Renal pelvis (tissue), 4 donors: ENCODE data around the gene CRY1. TPM values are rescaled to one million over a fixed set of nuclear protein-coding genes. Genes with fewer than 3 reads are reported as not detected.
A peak's percentile ranks its signal among the peaks of the same experiment; 100 is the strongest.
"Not testable (repeated sequence)": the region's sequence is repeated elsewhere in the genome, so short reads cannot be mapped to it uniquely, and the experiment has no call there.

ENCODE experiments used
- DNase-seq: peaks from one replicate; pipeline ENCODE4 v3.0.0-alpha.2; 2013
- polyA plus RNA-seq, 3 donors: library from polyadenylated mRNA; unstranded; fragments of 120-200 nt; gene quantifications; one replicate each; pipeline ENCODE4 v1.2.1, GENCODE V29; 2013; ENCODE audit not compliant: insufficient read length in 3 of 3

CRY1 gene
- polyA plus RNA-seq, 3 donors, result 26.9 to 32.4 (median 28.7) TPM

DNA sequence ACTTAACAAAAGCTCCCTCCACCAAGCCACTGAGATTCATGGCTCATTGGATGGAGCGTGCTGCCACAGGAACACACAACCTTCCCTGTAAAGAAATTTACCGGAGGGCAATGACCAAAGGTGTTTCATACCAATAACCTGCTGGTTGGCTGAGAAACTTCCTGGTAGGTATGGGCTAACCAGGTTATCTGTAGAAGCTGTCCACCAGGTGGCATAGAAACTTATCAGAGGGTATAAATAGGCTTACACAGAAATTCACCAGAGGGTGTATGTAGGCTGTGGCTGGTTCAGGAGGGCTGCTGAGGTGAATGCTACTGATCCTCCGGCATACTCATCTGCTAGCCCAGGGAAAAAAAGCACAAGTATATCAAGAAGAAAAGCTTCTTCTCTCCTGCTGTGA lies 79.3 kb downstream of the CRY1 start:
- no peak for DNase-seq

DNA sequence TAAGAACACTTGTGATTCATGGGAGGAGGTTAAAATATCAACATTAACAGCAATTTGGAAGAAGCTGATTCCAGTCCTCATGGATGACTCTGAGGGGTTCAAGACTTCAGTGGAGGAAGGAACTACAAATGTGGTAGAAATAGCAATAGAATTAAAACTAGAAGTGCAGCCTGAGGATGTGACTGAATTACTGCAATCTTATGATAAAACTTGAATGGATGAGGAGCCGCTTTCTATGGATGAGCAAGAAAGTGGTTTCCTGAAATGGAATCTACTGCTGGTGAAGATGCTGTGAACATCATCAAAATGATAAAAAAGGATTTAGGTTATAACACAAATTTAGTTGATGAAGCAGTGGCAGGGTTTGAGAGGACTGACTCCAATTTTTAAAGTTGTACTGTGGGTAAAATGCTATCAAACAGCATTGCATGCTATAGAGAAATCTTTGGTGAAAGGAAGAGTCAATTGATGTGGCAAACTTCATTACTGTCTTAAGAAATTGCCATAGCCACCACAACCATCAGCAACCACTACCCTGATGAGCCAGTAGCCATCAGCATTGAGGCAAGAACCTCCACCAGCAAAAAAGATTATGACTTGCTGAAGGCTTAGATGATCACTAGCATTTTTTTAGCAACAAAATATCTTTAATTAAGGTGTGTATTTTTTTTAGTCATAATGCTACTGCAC lies 80.5 kb downstream of the CRY1 start:
- no peak for DNase-seq

DNA sequence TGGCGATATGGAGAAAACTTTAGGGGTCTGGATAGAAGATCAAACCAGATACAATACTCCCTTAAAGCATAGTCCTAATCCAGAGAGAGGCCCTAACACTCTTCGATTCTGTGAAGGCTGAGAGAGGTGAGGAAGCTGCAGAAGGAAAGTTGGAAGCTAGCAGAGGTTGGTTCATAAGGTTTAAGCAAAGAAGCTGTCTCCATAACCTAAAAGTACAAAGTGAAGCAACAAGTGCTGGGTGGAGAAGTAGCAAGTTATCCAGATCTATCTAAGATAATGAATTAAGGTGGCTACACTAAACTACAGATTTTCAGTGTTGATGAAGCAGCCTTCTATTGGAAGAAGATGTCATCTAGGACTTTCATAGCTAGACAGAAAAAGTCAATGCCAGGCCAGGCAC lies 81.8 kb downstream of the CRY1 start:
- DNase-seq, result no peak

DNA sequence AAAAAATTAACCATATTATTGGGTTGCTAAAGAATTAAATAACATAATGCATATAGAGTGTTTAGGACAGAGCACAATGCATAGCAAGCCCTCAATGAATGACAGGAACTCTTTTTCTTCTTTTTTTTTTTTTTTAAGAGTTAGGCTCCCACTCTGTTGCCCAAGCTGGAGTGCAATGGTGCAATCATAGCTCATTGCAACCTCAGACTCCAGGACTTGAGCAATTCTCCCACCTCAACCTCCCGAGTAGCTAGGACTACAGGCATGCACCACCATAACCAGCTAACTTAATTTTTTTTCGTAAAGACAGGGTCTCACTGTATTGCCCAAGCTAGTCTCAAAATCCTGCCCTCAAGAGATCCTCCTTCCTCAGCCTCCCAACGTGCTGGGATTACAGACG lies 85.9 kb downstream of the CRY1 start:
- no peak for DNase-seq

DNA sequence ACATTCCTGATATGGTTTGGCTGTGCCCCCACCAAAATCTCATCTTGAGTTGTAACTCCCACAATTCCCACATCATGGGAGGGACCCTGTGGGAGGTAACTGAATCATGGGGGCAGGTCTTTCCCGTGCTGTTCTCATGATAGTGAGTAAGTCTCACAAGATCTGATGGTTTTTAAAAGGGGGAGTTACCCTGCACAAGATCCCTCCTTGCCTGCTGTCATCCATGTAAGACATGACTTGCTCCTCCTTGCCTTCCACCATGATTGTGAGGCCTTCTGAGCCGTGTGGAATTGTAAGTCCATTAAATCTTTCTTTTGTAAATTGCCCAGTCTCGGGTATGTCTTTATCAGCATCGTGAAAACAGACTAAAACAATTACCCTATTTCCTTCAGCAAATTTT lies 90.7 kb downstream of the CRY1 start:
- not testable (repeated sequence) for DNase-seq

DNA sequence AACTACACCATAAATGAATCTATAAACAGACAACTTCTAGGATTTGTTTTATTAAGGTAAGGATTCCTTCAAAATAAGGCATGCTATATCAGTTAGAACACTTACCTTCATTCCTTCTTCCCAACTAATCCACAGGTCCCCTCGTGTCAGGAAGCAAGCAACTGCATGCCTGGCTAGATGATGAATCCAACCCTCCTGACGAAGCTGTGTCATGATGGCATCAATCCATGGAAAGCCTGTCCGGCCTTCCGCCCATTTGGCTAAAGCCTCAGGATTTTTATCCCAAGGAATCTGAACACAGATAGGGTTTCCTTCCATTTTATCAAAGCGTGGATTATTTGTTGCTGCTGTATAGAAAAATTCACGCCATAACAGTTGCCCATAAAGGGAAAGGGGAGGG lies 93.9 kb downstream of the CRY1 start:
- no peak for DNase-seq

DNA sequence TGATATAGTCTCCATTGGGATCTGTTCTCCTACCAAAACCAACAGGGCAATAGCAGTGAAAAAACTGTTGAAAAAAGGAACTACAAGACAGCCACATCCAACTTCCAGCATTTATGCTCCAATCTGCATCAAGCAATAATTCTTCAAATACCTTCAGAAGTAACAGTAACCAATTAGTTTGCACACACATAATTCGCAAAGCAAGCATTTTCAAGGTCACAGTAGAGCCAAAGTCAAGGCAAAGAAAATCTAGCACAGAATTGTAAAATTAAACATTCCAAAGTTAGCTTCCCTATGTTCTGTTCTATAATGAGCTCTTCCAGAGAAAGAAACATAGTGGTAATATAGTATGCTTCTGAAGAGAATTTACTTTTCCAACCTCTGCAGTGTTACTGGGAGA lies 95.4 kb downstream of the CRY1 start:
- no peak for DNase-seq

DNA sequence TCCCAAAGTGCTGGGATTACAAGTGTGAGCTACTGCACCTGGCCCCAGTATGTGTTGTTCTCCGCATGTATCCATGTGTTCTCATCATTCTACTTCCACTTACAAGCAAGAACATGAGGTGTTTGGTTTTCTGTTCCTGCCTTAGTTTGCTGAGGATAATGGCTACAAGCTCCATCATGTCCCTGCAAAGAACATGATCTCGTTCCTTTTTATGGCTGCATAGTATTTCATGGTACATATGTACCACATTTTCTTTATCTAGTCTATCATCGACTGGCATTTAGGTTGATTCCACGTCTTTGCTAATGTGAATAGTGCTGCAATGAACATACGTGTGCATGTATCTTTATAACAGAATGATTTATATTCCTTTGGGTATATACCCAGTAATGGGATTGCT lies 97.2 kb downstream of the CRY1 start:
- DNase-seq, result not testable (repeated sequence)

DNA sequence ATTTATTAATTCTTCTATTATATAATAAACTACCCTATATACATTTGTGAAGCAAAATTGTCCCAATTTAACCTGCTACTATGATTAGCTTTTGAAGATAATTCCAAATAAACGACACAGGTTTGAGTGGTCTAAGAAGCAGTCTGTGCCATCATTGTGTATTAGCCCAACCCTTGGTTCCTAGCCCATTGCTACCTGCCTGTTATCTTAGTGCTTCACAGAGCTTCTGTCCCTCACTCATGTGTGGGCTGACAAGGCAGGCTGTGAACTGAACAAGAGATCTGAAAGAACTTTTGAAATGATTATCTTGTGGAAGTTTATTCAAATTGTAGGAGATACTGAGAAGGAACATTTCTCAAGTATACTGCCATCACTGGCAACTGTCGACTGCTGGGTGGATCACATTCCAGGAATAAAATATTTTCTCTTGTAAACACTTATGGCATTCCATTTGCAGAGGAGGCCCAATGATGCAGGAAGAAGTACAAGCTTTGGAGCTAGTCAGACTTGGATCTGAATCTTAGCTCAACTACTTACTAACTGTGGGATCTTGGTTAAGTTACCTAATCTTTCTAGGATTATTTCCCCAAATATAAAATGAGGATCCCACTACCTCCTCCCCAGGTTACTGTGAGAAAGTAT lies 98.6 kb downstream of the CRY1 start:
- no peak for DNase-seq

DNA sequence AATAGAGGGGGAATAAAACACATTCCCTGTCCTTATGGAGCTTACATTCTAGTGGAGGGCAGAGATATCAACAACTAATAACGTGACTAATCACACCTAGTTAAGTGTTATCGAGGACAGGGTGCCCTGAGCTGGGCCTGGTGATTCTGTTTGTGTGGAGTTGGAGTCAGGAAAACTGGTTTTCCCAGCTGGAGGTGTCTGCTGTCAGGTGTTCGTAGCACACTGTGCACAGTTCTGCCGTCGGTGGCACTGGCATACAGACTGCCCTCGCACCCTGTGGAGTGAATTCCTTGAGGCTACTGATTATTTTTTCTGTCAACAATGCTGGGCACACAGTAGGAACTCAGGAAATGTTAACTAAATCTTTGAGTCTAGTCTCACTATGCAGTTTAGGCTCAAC lies 105.5 kb downstream of the CRY1 start:
- peak; percentile 4 for DNase-seq

DNA sequence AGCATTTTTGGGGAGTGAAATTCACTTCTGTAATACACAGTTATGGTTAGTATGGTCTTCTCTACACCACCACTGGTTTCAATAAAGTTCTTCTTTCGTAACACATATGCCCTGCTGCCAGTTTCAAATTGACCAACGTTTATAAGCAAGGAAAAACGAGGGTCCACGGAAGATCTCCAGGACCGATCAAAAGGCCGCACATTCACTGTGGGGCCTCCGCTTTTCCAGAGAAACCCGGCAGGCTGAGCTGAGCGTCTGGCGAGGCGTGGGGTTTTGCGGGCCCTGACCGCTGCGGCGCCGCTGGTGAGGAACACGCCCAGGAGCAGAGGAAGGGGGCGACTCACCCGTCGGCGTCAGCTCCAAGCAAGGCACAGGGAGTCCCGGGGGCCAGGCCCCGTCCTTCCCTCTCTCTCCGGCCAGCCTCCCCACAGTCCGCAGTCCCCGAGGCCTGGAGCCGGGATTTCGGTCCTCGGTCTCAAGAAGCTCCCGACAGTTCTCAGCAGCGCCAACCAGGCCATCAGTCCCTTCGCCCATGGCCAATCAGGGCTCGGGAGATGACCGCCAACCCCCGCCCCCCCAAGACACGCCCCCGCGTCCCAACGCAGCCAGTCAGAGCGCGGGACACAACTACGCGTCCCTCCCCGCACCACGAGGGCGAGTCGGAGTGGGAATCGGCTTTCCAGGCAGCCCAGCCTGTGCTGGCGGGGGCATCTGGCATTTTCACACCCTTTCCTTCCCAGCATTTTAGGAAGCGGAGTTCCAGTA lies 106.5 kb downstream of the CRY1 start, which contains the start of gene MTERF2:
MTERF2 (minus strand) TSS at position 522 of the 765 bp plus-strand sequence. CDS start 8,432 bp downstream, outside the sequence.
- DNase-seq, result peak; percentile 94

DNA sequence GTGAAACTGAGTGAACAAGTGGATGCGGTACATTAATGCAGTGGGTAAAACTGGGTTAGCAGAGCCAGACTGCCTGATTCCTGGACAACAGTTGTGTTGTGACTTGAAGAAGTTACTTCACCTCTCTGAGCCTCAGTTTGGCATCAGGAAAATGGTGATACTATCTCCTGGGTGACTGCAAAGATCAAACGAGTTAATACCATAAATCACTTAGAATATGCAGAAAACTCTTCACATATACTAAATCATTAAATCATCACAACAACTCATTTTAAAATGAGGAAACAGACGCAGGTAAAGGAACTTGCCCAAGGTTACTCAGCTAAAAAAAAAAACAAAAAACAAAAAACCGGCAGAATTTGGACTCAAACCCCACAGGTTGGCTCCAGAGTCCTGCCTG lies 107.2 kb downstream of the CRY1 start:
- DNase-seq, result no peak

DNA sequence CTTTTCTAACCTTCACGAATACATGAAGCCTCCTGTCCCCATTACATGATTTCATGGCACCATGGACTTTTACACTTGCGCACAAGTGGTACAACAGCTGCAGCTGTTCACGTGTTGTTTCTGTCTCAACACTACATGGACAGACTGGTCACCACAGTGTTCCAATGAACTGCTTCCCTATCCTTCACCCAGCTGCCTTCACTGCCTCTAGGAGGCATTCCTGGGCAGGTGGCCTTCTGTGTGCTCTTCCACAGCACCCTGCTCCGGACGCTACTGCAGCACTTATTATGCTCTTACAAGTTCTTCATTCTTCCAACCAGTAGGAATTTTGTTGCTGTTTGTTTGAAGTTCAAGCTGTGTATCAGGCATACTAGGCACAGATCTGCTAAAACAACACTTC lies 107.9 kb downstream of the CRY1 start:
- DNase-seq, result no peak

DNA sequence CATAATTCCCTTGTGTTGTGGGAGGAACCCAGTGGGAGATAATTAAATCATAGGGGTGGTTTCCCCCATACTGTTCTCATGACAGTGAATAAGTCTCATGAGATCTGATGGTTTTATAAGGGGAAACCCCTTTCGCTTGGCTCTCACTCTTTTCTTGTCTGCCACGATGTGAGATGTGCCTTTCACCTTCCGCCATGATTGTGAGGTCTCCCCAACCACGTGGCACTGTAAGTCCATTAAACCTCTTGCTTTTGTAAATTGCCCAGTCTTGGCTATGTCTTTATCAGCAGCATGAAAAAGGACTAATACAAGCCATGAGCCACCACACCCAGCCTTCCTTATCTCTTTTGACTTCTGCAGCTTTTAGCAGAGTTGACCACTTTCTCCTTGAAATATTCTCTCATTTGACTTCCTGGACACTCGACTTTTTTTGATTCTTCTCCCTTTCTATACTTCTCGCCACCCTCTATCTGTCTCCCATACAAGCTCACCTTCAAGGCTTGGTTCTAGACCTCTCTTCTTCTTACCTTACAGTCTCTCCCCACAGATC lies 108.7 kb downstream of the CRY1 start:
- no peak for DNase-seq

DNA sequence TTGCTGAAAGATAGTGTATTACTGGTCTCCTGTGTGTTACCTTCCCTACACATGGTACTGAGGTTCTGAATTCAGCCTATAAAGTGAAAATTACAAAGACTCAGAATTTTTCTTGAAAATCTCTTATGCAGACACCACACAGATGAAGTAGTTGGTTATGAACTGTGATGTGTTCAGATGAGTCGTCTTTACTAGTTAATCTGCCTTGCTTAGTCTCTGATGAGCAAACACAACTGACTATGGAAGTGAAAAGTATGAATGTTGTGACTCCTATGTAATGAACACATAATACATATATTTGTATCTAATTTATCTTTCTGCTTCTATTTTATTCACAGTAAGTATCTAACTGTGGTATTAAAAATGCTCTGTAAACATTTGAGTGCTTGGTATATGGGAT lies 111.1 kb downstream of the CRY1 start:
- no peak for DNase-seq

DNA sequence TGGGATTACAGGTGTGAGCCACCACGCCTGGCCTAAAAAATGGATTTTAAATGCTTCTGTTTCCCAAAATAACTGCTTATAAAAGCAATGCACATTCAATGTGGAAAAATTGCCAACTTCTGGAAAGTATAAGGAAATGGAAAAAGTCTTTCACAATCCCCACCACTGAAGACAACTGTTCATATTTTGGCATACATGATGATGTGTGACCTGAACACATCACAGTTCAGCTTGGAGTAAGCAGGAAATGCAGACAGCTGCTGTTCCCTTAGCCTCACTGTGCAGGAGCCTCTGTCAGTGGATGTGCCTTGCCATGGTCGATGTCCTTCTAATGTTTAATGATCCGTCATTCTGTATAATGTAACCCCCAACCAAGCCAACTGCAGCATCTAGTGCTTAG lies 111.6 kb downstream of the CRY1 start:
- no peak for DNase-seq

DNA sequence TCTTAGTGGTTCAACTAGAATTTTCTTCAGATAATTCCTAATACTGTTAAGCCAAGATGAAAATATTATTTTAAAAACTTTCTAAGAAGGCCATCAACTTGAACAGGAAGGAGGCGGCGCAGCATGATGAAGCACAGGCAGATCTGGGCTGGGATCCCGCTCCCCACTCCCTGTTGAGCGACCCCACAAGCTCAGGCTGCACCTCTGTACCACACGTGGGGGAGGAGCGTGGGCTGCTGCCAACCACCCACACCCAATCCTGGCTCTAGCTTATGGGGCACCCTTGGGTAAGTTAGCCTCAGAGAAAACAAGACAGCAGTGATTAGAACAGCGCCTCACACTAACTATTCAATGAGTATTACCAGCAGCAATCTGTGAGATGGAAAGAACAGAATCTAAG lies 112.4 kb downstream of the CRY1 start:
- no peak for DNase-seq

DNA sequence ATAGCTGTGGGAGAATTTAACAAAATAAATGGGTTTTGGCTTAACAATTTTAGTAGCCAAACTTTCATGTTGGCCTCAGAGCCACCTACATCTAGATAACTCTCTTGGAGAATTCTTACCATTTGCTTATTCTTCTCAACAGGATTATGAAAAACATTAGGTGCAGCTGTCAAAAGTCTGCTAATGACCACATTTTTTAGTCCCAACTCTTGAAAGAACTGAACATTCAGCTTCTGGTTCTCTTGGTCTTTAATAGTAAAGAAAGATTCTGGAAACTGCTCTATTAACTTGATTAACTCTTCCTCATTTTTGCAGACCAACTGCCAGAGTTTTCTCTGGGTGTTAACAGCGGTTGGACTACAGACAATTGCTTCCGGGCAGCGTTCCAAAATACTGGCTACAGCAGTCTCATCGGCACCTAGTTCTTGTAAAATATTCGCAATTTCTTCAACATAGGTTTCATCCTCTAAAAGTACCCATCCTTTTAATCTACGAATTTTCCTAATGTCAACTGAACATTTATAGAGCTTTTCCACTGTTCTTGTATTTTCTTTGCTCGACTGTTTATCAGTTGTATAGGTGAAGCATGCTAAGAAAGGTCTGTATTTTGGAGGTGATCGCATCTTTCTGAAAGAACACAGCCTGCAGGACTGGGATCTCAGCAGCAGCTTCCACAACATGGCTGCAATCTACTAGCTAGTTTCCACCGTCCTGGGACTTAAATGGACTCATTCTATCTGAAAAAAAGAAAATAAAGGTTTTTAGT lies 115.1 kb downstream of the CRY1 start:
- no peak for DNase-seq

DNA sequence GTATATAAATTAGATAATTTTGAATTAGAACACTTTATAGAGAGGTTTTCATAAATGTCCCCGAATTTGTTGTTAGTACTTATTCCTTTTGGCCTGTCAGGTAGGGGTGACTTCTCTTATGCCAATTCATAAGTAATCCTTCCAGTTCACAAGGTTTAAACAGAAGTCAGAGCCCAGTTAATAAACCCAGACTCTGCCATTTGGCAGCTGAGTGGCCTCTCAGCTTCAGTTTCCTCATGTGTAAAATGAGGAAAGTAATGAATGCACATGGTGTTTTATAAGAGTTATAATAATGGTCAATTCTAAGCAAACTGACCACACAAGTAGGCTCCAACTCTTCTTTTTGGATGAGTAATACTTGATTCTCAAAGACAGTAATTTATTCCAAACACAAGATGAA lies 116.7 kb downstream of the CRY1 start:
- no peak for DNase-seq

DNA sequence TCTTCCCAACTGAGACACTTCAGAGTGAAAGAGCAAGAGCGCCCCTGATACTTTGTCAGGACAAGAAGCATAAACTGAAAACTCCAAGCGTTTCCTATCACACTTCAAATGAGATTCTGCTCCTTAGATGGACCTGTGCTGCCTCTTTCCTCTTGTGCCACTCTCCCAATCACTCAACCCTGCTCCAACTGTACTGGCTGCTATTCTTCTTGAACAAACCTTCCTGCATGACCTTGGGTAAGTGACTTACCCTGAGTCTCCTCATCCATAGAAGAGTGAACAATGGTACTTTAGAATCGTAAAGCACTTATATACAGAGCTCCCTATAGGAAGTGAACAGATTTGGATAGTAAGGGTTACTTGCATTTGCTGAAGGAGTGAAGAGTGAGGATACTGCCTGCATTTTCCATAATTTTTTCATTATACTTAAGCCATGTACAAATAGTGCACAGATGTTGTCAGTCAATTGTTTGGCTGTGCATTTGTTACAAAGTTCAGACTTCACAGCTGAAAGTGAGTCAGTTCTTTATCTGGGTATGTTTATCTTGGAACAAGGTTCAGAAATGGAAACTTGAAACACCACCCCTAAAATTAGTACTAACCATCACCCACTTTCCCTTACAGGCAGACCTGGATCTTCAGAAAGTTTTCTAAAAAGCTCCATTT lies 117.2 kb downstream of the CRY1 start:
- no peak for DNase-seq

DNA sequence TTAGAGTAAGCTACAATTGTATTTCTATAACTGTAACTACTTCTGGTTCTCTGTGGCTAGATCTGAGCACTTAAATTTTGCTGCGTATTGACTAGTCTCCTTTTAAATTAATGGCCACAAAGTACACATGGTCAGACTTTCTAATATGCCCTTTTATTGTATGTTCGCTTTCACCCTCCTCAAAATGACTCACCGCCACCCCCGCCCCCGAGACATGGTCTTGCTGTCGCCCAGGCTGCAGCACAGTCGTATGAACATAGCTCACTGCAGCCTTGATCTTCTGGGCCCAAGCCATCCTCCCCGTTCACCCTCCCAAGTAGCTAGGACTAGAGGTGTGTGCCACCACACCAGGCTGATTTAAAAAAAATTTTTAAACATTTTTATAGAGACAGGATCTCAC lies 118.3 kb downstream of the CRY1 start:
- DNase-seq, result no peak
